HEK293T (cell line): ENCODE data around the gene SDC3.

ENCODE experiments used
- ARNT ChIP-seq: fragments of 450-650 bp; IDR thresholded peaks from 2 replicates; pipeline ENCODE4 v1.6.1; 2017; ENCODE audit warnings: mild to moderate bottlenecking
- ELF4 ChIP-seq: fragments of 450-650 bp; IDR thresholded peaks from 2 replicates; pipeline ENCODE4 v1.6.1; 2017; ENCODE audit warnings: antibody characterized with exemption
- FOXM1 ChIP-seq: fragments of 450-650 bp; IDR thresholded peaks from 2 replicates; pipeline ENCODE4 v1.6.1; 2017; ENCODE audit warnings: mild to moderate bottlenecking, borderline replicate concordance
- SP1 ChIP-seq: fragments of 450-650 bp; IDR thresholded peaks from 2 replicates; pipeline ENCODE4 v1.6.1; 2017
- TARDBP ChIP-seq: fragments of 450-650 bp; IDR thresholded peaks from 2 replicates; pipeline ENCODE4 v1.6.1; 2016
- ZNF384 ChIP-seq: fragments of 450-650 bp; IDR thresholded peaks from 2 replicates; pipeline ENCODE4 v1.6.1; 2016

GRCh38 chr1:30955448-30956015 lies 47.0 kb upstream of the SDC3 start:
- TF ChIP-seq ZNF384 (no peak), TARDBP (no peak), ELF4 (no peak), FOXM1 (no peak), ARNT (no peak), SP1 (no peak)
